Limb (tissue), 2 donors: ENCODE measurements around the gene GSTA3.
"Not testable (repeated sequence)": the region's sequence is repeated elsewhere in the genome, so short reads cannot be mapped to it uniquely, and the experiment has no call there.

Source experiments
- DNase-seq, 2 donors: peaks; one replicate each; pipeline ENCODE4 v3.0.0-alpha.2; 2016; ENCODE audit errors: extremely low spot score in 2 of 2

Gene GSTA3

GRCh38 chr6:52909531-52909930 is at the start of gene GSTA3:
Gene GSTA3, minus strand, starts transcription at chr6:52909698. Its CDS starts 3,864 bp downstream, at chr6:52905834.
- no peak for DNase-seq

- no peak for DNase-seq
Measured at GRCh38 chr6:52958546-52959255, 49.2 kb upstream of the GSTA3 start.

GRCh38 chr6:52955871-52956270 is 46.4 kb upstream of the GSTA3 start:
- DNase-seq = no peak

- DNase-seq = no peak
Measured at GRCh38 chr6:52953911-52954839, 44.7 kb upstream of the GSTA3 start.

GRCh38 chr6:52946306-52946705 is 36.8 kb upstream of the GSTA3 start:
- DNase-seq = no peak

- not testable (repeated sequence) for DNase-seq
Measured at GRCh38 chr6:52942821-52943220, 33.3 kb upstream of the GSTA3 start.

- DNase-seq = no peak
Measured at GRCh38 chr6:52942221-52942620, 32.7 kb upstream of the GSTA3 start.

- DNase-seq = no peak
Measured at GRCh38 chr6:52937908-52938307, 28.4 kb upstream of the GSTA3 start.

- no peak for DNase-seq
Measured at GRCh38 chr6:52933778-52934177, 24.3 kb upstream of the GSTA3 start.

GRCh38 chr6:52931351-52931750 is 21.9 kb upstream of the GSTA3 start:
- no peak for DNase-seq

GRCh38 chr6:52929321-52930164 is 20.0 kb upstream of the GSTA3 start:
- no peak for DNase-seq

GRCh38 chr6:52927451-52927850 is 18.0 kb upstream of the GSTA3 start:
- no peak for DNase-seq

- no peak for DNase-seq
Measured at GRCh38 chr6:52925919-52926792, 16.7 kb upstream of the GSTA3 start.

GRCh38 chr6:52925042-52925441 is 15.5 kb upstream of the GSTA3 start:
- no peak for DNase-seq

GRCh38 chr6:52923689-52924088 is 14.2 kb upstream of the GSTA3 start:
- not testable (repeated sequence) for DNase-seq

GRCh38 chr6:52922161-52922560 is 12.7 kb upstream of the GSTA3 start:
- no peak for DNase-seq

GRCh38 chr6:52921743-52922142 is 12.2 kb upstream of the GSTA3 start:
- DNase-seq = no peak

GRCh38 chr6:52919511-52919910 is 10.0 kb upstream of the GSTA3 start:
- DNase-seq = not testable (repeated sequence)

- not testable (repeated sequence) for DNase-seq
Measured at GRCh38 chr6:52918771-52919170, 9.3 kb upstream of the GSTA3 start.

- DNase-seq = not testable (repeated sequence)
Measured at GRCh38 chr6:52918027-52918686, 8.7 kb upstream of the GSTA3 start.
